Neural cell (in vitro differentiated cells): ENCODE results near the gene NDUFA8. TPM values are rescaled to one million over a fixed set of nuclear protein-coding genes. Genes with fewer than 3 reads are reported as not detected.

ENCODE experiments used
- H2AFZ ChIP-seq: fragments of 200-600, 300-800 bp; sonication (generic), shearing (Covaris generic); 2 replicates; pipeline ENCODE4 v1.6.0; 2014; ENCODE audit warnings: low read depth, mild to moderate bottlenecking, antibody characterized with exemption, low read length, moderate library complexity
- H3F3A ChIP-seq: fragments of 200-600 bp; shearing (Covaris generic); 2 replicates; pipeline ENCODE4 v1.6.1; 2016; ENCODE audit warnings: mild to moderate bottlenecking, moderate library complexity, mixed read lengths, antibody characterized with exemption, low read length; ENCODE audit not compliant: insufficient read depth, poor library complexity, severe bottlenecking
- H3K27ac ChIP-seq: fragments of 200-600, 300-800 bp; sonication (generic), shearing (Covaris generic); 2 replicates; pipeline ENCODE4 v1.5.1; 2014; ENCODE audit warnings: mild to moderate bottlenecking, low read length, moderate library complexity
- H3K27me3 ChIP-seq: fragments of 300-800, 200-600 bp; sonication (generic), shearing (Covaris generic); 2 replicates; pipeline ENCODE4 v1.6.0; 2014; ENCODE audit warnings: mild to moderate bottlenecking, low read depth, low read length, moderate library complexity; ENCODE audit not compliant: insufficient read depth
- H3K36me3 ChIP-seq: fragments of 300-800, 200-600 bp; sonication (generic), shearing (Covaris generic); 2 replicates; pipeline ENCODE4 v1.5.1; 2014; ENCODE audit warnings: mild to moderate bottlenecking, antibody characterized with exemption, low read length, moderate library complexity; ENCODE audit not compliant: insufficient read depth
- H3K4me2 ChIP-seq: fragments of 300-800, 200-600 bp; sonication (generic), shearing (Covaris generic); 2 replicates; pipeline ENCODE4 v1.6.0; 2014; ENCODE audit warnings: mild to moderate bottlenecking, low read length
- H3K4me3 ChIP-seq: fragments of 300-800, 200-600 bp; sonication (generic), shearing (Covaris generic); 2 replicates; pipeline ENCODE4 v1.5.1; 2014; ENCODE audit warnings: mild to moderate bottlenecking, low read length, moderate library complexity
- H3K79me2 ChIP-seq: fragments of 200-600 bp; shearing (Covaris generic); replicated peaks from 2 replicates; pipeline ENCODE4 v1.6.0; 2014; ENCODE audit warnings: mild to moderate bottlenecking, low read length, moderate library complexity; ENCODE audit not compliant: insufficient read depth
- H3K9ac ChIP-seq: fragments of 300-800, 200-600 bp; sonication (generic), shearing (Covaris generic); 2 replicates; pipeline ENCODE4 v1.6.1; 2016; ENCODE audit warnings: mild to moderate bottlenecking, low read length, mixed read lengths
- H3K9me2 ChIP-seq: fragments of 200-600 bp; shearing (Covaris generic); 2 replicates; pipeline ENCODE4 v1.6.1; 2016; ENCODE audit warnings: mild to moderate bottlenecking, low read length, mixed read lengths; ENCODE audit not compliant: insufficient read depth
- H3K9me3 ChIP-seq: fragments of 200-600, 300-800 bp; sonication (generic), shearing (Covaris generic); 2 replicates; pipeline ENCODE4 v1.6.1; 2016; ENCODE audit warnings: mild to moderate bottlenecking, mixed run types, low read length, moderate library complexity, mixed read lengths
- H4K20me1 ChIP-seq: fragments of 200-600 bp; shearing (Covaris generic); 2 replicates; pipeline ENCODE4 v1.6.1; 2016; ENCODE audit warnings: mild to moderate bottlenecking, mixed run types; ENCODE audit not compliant: insufficient read depth
- EP300 ChIP-seq: fragments of 450-650 bp; conservative IDR thresholded peaks from 2 replicates; pipeline ENCODE4 v1.6.1; 2014; ENCODE audit warnings: antibody characterized with exemption, mild to moderate bottlenecking, moderate library complexity; ENCODE audit not compliant: poor library complexity, severe bottlenecking
- EZH2 ChIP-seq: fragments of 200-600, 300-800 bp; shearing (Covaris generic), sonication (generic); IDR thresholded peaks from 2 replicates; pipeline ENCODE4 v1.6.1; 2014; ENCODE audit warnings: antibody characterized with exemption, low read length, borderline replicate concordance, mild to moderate bottlenecking; ENCODE audit not compliant: insufficient read depth, poor library complexity, severe bottlenecking
- MXI1 ChIP-seq: fragments of 450-650 bp; conservative IDR thresholded peaks from 2 replicates; pipeline ENCODE4 v1.6.1; 2014; ENCODE audit warnings: antibody characterized with exemption, mild to moderate bottlenecking; ENCODE audit not compliant: poor library complexity, severe bottlenecking
- POLR2AphosphoS5 ChIP-seq: IDR thresholded peaks from 2 replicates; pipeline ENCODE4 v1.6.1; 2012
- RAD21 ChIP-seq: fragments of 450-650 bp; conservative IDR thresholded peaks from 2 replicates; pipeline ENCODE4 v1.6.1; 2014; ENCODE audit warnings: antibody characterized with exemption, mild to moderate bottlenecking, moderate library complexity
- SMC3 ChIP-seq: fragments of 450-650 bp; conservative IDR thresholded peaks from 2 replicates; pipeline ENCODE4 v1.6.1; 2014; ENCODE audit warnings: antibody characterized with exemption, mild to moderate bottlenecking, moderate library complexity; ENCODE audit not compliant: poor library complexity
- TAF1 ChIP-seq: IDR thresholded peaks from 2 replicates; pipeline ENCODE4 v1.6.1; 2012; ENCODE audit warnings: low read depth
- polyA plus RNA-seq: library from polyadenylated mRNA; depleted of rRNA; stranded (reverse); fragments of >200 nt; gene quantifications from 2 replicates; pipeline ENCODE4 v1.2.3, GENCODE V29; 2014
- TF ChIP-seq, protein P1 (sequence below): fragments of 450-650 bp; IDR thresholded peaks from 2 replicates; pipeline ENCODE4 v1.5.1; 2014; ENCODE audit warnings: antibody characterized with exemption, mild to moderate bottlenecking, moderate library complexity; ENCODE audit not compliant: poor library complexity, severe bottlenecking

NDUFA8 gene
- polyA plus RNA-seq, 1 donor from 2014 or later = 65.0 TPM

GRCh38 chr9:122125509-122126330 is 33.9 kb downstream of the NDUFA8 start:
- peak overlapping the region; percentile 4 for H3K9ac ChIP-seq
- H3K9me3 ChIP-seq = no peaks in the 10 kb centered on the region
- peaks cover 44% of the 10 kb centered on the region for H3K27me3 ChIP-seq
- H3K36me3 ChIP-seq = no peaks in the 10 kb centered on the region
- H3K79me2 ChIP-seq = no peaks in the 10 kb centered on the region
- peak overlapping the region; percentile 58 for H3K4me3 ChIP-seq
- H3K9me2 ChIP-seq = no peaks in the 10 kb centered on the region
- no peak overlapping the region for H2AFZ ChIP-seq
- TF ChIP-seq RAD21 = no peak
- TF ChIP-seq, protein P1, sequence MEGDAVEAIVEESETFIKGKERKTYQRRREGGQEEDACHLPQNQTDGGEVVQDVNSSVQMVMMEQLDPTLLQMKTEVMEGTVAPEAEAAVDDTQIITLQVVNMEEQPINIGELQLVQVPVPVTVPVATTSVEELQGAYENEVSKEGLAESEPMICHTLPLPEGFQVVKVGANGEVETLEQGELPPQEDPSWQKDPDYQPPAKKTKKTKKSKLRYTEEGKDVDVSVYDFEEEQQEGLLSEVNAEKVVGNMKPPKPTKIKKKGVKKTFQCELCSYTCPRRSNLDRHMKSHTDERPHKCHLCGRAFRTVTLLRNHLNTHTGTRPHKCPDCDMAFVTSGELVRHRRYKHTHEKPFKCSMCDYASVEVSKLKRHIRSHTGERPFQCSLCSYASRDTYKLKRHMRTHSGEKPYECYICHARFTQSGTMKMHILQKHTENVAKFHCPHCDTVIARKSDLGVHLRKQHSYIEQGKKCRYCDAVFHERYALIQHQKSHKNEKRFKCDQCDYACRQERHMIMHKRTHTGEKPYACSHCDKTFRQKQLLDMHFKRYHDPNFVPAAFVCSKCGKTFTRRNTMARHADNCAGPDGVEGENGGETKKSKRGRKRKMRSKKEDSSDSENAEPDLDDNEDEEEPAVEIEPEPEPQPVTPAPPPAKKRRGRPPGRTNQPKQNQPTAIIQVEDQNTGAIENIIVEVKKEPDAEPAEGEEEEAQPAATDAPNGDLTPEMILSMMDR = no peak
- TF ChIP-seq MXI1 = no peak
- no peak for TF ChIP-seq EZH2
- TF ChIP-seq POLR2AphosphoS5 = no peak
- no peak for TF ChIP-seq TAF1
- no peaks in the 10 kb centered on the region for H3F3A ChIP-seq
- no peak overlapping the region for H3K27ac ChIP-seq
- H3K4me2 ChIP-seq = no peak overlapping the region
- no peaks in the 10 kb centered on the region for H4K20me1 ChIP-seq

- Histone ChIP-seq H4K20me1 (no peaks in the 10 kb centered on the region), H3K27ac (no peak overlapping the region), H2AFZ (no peak overlapping the region), H3K9me2 (no peaks in the 10 kb centered on the region), H3F3A (no peaks in the 10 kb centered on the region), H3K27me3 (peaks cover 44% of the 10 kb centered on the region), H3K79me2 (no peaks in the 10 kb centered on the region), H3K4me3 (no peak overlapping the region), H3K36me3 (no peaks in the 10 kb centered on the region), H3K4me2 (no peak overlapping the region), H3K9me3 (no peaks in the 10 kb centered on the region), H3K9ac (no peak overlapping the region)
- TF ChIP-seq POLR2AphosphoS5 = peak; percentile 41
- peak; percentile 100 for TF ChIP-seq SMC3
- peak; percentile 99 for TF ChIP-seq RAD21
- no peak for TF ChIP-seq EP300
- TF ChIP-seq MXI1 = peak; percentile 35
- TF ChIP-seq, protein P1 = peak; percentile 99
- no peak for TF ChIP-seq EZH2
Measured at GRCh38 chr9:122125158-122125508, 34.4 kb downstream of the NDUFA8 start.

DNA sequence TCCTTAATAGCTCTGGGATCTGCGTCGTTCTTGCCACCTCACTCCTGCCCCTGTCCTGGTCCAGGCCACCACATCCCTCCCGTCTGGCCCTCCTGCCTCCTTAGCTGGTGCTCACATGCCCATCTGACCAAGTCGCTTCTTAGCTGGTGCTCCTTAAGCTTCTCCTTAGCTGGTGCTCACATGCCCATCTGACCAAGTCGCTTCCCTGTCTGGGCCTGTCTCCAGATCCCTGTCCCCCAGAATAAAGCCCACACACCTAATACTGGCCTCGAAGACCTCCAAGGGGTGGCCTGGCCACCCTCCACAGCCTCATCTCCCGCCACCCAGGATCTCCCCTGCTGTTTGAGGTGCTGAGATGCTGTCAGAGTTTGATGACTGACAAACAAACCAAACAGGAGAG is 35.1 kb downstream of the NDUFA8 start:
- Histone ChIP-seq H3K27me3 (peaks cover 44% of the 10 kb centered on the region), H4K20me1 (no peaks in the 10 kb centered on the region), H3K36me3 (no peaks in the 10 kb centered on the region), H2AFZ (no peak overlapping the region), H3K9me2 (no peaks in the 10 kb centered on the region), H3K27ac (no peak overlapping the region), H3K9me3 (no peaks in the 10 kb centered on the region), H3K4me2 (no peak overlapping the region), H3K4me3 (no peak overlapping the region), H3F3A (no peaks in the 10 kb centered on the region), H3K9ac (no peak overlapping the region), H3K79me2 (no peaks in the 10 kb centered on the region)
- TF ChIP-seq TAF1 = no peak
- TF ChIP-seq MXI1 = no peak
